K562 (cell line): Measurements from ENCODE around the gene MAGIX. TPM values are rescaled to one million over a fixed set of nuclear protein-coding genes. Genes with fewer than 3 reads are reported as not detected.

ENCODE experiments used
- CHD7 ChIP-seq: fragments of 200-600 bp; sonication (generic); IDR thresholded peaks from one replicate; pipeline ENCODE4 v1.6.1; 2012; ENCODE audit warnings: mild to moderate bottlenecking, low read depth, low read length, inconsistent platforms
- EP400 ChIP-seq: fragments of 450-650 bp; IDR thresholded peaks from 2 replicates; pipeline ENCODE4 v1.6.1; 2017; ENCODE audit warnings: antibody characterized with exemption, mild to moderate bottlenecking, moderate library complexity
- FOXA3 ChIP-seq, 2 experiments: fragments of 450-650 bp in 1 of 2; sonication (generic) in 1 of 2; formaldehyde crosslinking; IDR thresholded peaks in 1 of 2; conservative IDR thresholded peaks in 1 of 2; 2 replicates each; pipeline versions ENCODE4 v1.4.0 to v1.8.0; 2020 to 2022; ENCODE audit warnings: mild to moderate bottlenecking in 2 of 2, missing genetic modification reagents in 1 of 2
- ILK ChIP-seq: fragments of 450-650 bp; IDR thresholded peaks from 2 replicates; pipeline ENCODE4 v1.6.1; 2016; ENCODE audit warnings: missing genetic modification characterization, low read depth, mild to moderate bottlenecking, missing compliant biosample characterization, moderate library complexity, borderline replicate concordance
- MEF2D ChIP-seq: conservative IDR thresholded peaks from 2 replicates; pipeline ENCODE4 v1.6.1; 2016; ENCODE audit warnings: low read depth, missing genetic modification characterization, missing compliant biosample characterization
- POLR2B ChIP-seq: fragments of 450-650 bp; IDR thresholded peaks from 2 replicates; pipeline ENCODE4 v1.6.1; 2018; ENCODE audit warnings: low read depth; ENCODE audit not compliant: partially characterized antibody
- THAP12 ChIP-seq: fragments of 250-450 bp; sonication (Bioruptor Pico); IDR thresholded peaks from 2 replicates; pipeline ENCODE4 v1.9.0; 2021; ENCODE audit warnings: mild to moderate bottlenecking, inconsistent platforms
- ZNF324 ChIP-seq: fragments of 250-450 bp; sonication (Bioruptor Pico); IDR thresholded peaks from 2 replicates; pipeline ENCODE4 v1.4.0; 2020; ENCODE audit warnings: mild to moderate bottlenecking
- ZNF354B ChIP-seq: fragments of 250-450 bp; sonication (Bioruptor Pico); IDR thresholded peaks from 2 replicates; pipeline ENCODE4 v1.4.0; 2020
- polyA plus RNA-seq, 8 experiments: library from polyadenylated mRNA; depleted of rRNA in 4 of 8; stranded (reverse) in 5 of 8; unstranded in 3 of 8; fragments of >200 nt; fragmentation: Nextera tagmentation in 2 of 8; fragmentation: Illumina TruSeq in 1 of 8; extraction: Ambion mirVana in 2 of 8; extraction: Trizol in 1 of 8; gene quantifications; 2 replicates each; pipeline versions ENCODE4 v1.2.1 to v1.2.3, GENCODE V29; 2011 to 2014; ENCODE audit warnings: inconsistent platforms in 1 of 8, missing spikeins in 1 of 8
- total RNA-seq, 7 experiments: library from RNA; depleted of rRNA in 6 of 7; stranded (reverse); fragments of >200 nt in 6 of 7; fragmentation: Illumina TruSeq in 2 of 7; extraction: Trizol in 2 of 7; gene quantifications; 2 replicates each; pipeline versions ENCODE4 v1.2.1 to v1.2.3, GENCODE V29; 2011 to 2021; ENCODE audit warnings: low replicate concordance in 1 of 7
- TF ChIP-seq, protein P1 (sequence below): sonication (generic); formaldehyde crosslinking; IDR thresholded peaks from 2 replicates; pipeline ENCODE4 v1.8.0; 2022; ENCODE audit warnings: missing genetic modification reagents, mild to moderate bottlenecking, borderline replicate concordance

MAGIX gene
- total and polyA plus RNA-seq, 9 of the 15 experiments (the other 6 are each of a cell fraction or from before 2014, with no cell fraction given) = 0.08 to 3.5 (median 0.47) TPM

- no peak for TF ChIP-seq THAP12 (CRISPR knock-in tag)
- no peak for TF ChIP-seq FOXA3 (CRISPR knock-in tag; conservative IDR thresholded peaks at IDR 0.05 in 1 of 2, IDR thresholded peaks at IDR 0.05 in 1 of 2)
- no peak for TF ChIP-seq POLR2B
- TF ChIP-seq, protein P1, sequence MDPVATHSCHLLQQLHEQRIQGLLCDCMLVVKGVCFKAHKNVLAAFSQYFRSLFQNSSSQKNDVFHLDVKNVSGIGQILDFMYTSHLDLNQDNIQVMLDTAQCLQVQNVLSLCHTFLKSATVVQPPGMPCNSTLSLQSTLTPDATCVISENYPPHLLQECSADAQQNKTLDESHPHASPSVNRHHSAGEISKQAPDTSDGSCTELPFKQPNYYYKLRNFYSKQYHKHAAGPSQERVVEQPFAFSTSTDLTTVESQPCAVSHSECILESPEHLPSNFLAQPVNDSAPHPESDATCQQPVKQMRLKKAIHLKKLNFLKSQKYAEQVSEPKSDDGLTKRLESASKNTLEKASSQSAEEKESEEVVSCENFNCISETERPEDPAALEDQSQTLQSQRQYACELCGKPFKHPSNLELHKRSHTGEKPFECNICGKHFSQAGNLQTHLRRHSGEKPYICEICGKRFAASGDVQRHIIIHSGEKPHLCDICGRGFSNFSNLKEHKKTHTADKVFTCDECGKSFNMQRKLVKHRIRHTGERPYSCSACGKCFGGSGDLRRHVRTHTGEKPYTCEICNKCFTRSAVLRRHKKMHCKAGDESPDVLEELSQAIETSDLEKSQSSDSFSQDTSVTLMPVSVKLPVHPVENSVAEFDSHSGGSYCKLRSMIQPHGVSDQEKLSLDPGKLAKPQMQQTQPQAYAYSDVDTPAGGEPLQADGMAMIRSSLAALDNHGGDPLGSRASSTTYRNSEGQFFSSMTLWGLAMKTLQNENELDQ (CRISPR knock-in tag) = no peak
- TF ChIP-seq ILK (tag) = no peak
- TF ChIP-seq EP400 = no peak
- no peak for TF ChIP-seq ZNF354B
- TF ChIP-seq CHD7 = no peak
- no peak for TF ChIP-seq MEF2D (tag)
- no peak for TF ChIP-seq ZNF324
Measured at GRCh38 chrX:49199315-49199595, 36.7 kb downstream of the MAGIX start (continued).
